Measurements from ENCODE around the gene GRIK1.

GRCh38 chr21:29650523-29651022 is 289.2 kb downstream of the GRIK1 start:
- TF ChIP-seq CTCF (IDR thresholded peaks at IDR 0.05), result no peak
- no peak for TF ChIP-seq POLR2A (IDR thresholded peaks at IDR 0.05)
- TF ChIP-seq POLR2AphosphoS5 (IDR thresholded peaks at IDR 0.05), result no peak

Measured in suprapubic skin (tissue), 4 donors.